Skeletal muscle tissue (tissue), 4 donors: ENCODE measurements around the gene AMN. TPM values are rescaled to one million over a fixed set of nuclear protein-coding genes. Genes with fewer than 3 reads are reported as not detected.
"Not testable (repeated sequence)": the region's sequence is repeated elsewhere in the genome, so short reads cannot be mapped to it uniquely, and the experiment has no call there.

Experiments used
- H3K27ac ChIP-seq: one replicate; pipeline ENCODE4 v1.7.0; 2013; ENCODE audit warnings: mild to moderate bottlenecking, low read depth, low read length, inconsistent platforms
- H3K27me3 ChIP-seq, 3 donors: one replicate each; pipeline ENCODE4 v1.7.0; 2013; ENCODE audit warnings: low read length in 3 of 3; ENCODE audit not compliant: control insufficient read depth in 3 of 3, insufficient read depth in 3 of 3
- H3K36me3 ChIP-seq, 3 donors: one replicate each; pipeline ENCODE4 v1.7.0; 2013; ENCODE audit warnings: low read length in 3 of 3; ENCODE audit not compliant: control insufficient read depth in 3 of 3, insufficient read depth in 3 of 3
- H3K4me1 ChIP-seq, 3 donors: one replicate each; pipeline ENCODE4 v1.7.0; 2013; ENCODE audit warnings: low read length in 3 of 3, mild to moderate bottlenecking in 3 of 3; ENCODE audit not compliant: control insufficient read depth in 3 of 3, insufficient read depth in 3 of 3
- H3K4me3 ChIP-seq, 3 donors: one replicate each; pipeline ENCODE4 v1.7.0; 2013; ENCODE audit warnings: low read length in 3 of 3
- H3K9ac ChIP-seq, 3 donors: one replicate each; pipeline ENCODE4 v1.7.0; 2013; ENCODE audit warnings: low read length in 3 of 3, mild to moderate bottlenecking in 3 of 3, moderate library complexity in 2 of 3, low read depth in 1 of 3
- H3K9me3 ChIP-seq, 3 donors: one replicate each; pipeline ENCODE4 v1.7.0; 2013; ENCODE audit warnings: low read length in 3 of 3; ENCODE audit not compliant: control insufficient read depth in 3 of 3
- total RNA-seq: library from RNA; depleted of rRNA; stranded (reverse); fragments of >200 nt; gene quantifications from one replicate; pipeline ENCODE4 v1.2.3, GENCODE V29; 2014
- donor health status: Osteomylitis.

The AMN gene
- total RNA-seq, 1 donor from 2014 or later: 1.0 TPM

DNA sequence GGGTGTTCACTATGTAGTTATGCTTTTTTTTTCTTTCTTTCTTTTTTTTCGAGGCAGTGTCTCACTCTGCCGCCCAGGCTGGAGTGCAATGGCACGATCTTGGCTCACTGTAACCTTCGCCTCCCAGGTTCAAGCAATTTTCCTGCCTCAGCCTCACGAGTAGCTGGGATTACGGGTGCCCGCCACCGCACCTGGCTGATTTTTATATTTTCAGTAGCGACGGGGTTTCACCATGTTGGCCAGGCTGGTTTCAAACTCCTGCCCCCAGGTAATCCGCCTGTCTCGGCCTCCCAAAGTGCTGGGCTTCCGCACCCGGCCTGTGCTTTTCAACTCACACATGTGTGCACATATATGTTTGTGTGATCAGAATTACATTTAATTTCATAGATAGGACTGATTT is 38.9 kb upstream of the AMN start:
- H3K27me3 ChIP-seq: no peaks in the 10 kb centered on the region
- H3K4me3 ChIP-seq: no peak overlapping the region
- H3K27ac ChIP-seq: no peak overlapping the region
- peaks cover 0 to 15% (median 11%) of the 10 kb centered on the region in 3 donors for H3K4me1 ChIP-seq
- no peak overlapping the region for H3K9ac ChIP-seq
- H3K9me3 ChIP-seq: no peaks in the 10 kb centered on the region
- peaks cover 2 to 4% (median 3%) of the 10 kb centered on the region in 3 donors for H3K36me3 ChIP-seq

GRCh38 chr14:102885737-102886447 is 36.6 kb upstream of the AMN start:
- Histone ChIP-seq H3K4me3 (no peak overlapping the region), H3K27ac (no peak overlapping the region), H3K27me3 (no peaks in the 10 kb centered on the region), H3K36me3 (peaks cover 4 to 5% (median 5%) of the 10 kb centered on the region in 3 donors), H3K9me3 (no peaks in the 10 kb centered on the region), H3K4me1 (peaks cover 0 to 15% (median 11%) of the 10 kb centered on the region in 3 donors), H3K9ac (no peak overlapping the region)

- peaks cover 4 to 7% (median 5%) of the 10 kb centered on the region in 3 donors for H3K36me3 ChIP-seq
These were observed 33.7 kb upstream of the AMN start for GRCh38 chr14:102888748-102889147.

DNA sequence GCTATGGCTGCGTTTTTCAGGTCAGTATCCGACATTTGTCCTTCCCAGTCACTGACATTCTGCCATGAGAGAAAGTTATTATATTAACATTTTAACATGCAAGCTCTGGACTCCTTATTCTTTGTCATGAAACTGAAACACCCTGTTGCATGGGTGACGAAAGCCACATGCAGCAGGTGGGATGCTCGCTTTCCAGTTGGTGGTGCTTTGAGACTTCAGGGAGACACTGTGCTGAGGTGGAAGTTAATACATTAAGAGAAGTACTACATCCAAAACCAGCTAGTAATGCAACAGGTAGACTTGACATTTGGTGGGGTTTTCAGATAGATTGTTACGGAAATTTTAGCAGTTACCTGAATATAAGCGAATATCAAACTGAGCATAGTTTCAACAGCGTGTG is 32.8 kb upstream of the AMN start:
- Histone ChIP-seq H3K4me1 (peaks cover 0 to 2% (median 0%) of the 10 kb centered on the region in 3 donors), H3K36me3 (peaks cover 4 to 7% (median 5%) of the 10 kb centered on the region in 3 donors), H3K27ac (no peak overlapping the region), H3K9me3 (no peaks in the 10 kb centered on the region), H3K4me3 (no peak overlapping the region), H3K27me3 (no peaks in the 10 kb centered on the region), H3K9ac (no peak overlapping the region)

More at GRCh38 chr14:102888748-102889147, 33.7 kb upstream of the AMN start:
- H3K4me1 ChIP-seq: peaks cover 0 to 2% (median 0%) of the 10 kb centered on the region in 3 donors
- no peak overlapping the region for H3K9ac ChIP-seq
- no peaks in the 10 kb centered on the region for H3K27me3 ChIP-seq
- no peak overlapping the region for H3K4me3 ChIP-seq
- H3K9me3 ChIP-seq: no peaks in the 10 kb centered on the region
- H3K27ac ChIP-seq: no peak overlapping the region

DNA sequence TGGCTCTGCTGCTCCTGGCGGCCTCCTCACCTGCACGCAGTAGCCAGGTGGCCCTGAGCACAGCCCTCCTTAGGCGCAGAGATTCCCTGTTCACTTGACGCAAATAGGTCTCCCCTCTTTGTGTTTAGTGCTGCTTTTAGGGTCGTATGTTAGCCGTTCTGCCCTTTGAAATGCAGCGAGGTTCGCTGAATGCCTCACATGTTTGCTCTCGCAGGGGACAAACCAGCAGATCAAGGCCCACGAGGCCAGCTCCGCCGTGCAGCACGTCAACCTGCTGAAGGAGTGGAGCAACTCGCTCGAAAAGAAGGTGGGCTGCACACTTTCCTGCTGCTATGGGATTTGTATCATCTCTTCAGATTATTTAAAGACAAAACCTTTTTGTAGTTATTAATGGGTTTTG is 31.4 kb upstream of the AMN start:
- no peak overlapping the region for H3K9ac ChIP-seq
- no peaks in the 10 kb centered on the region for H3K9me3 ChIP-seq
- no peak overlapping the region for H3K4me3 ChIP-seq
- H3K27ac ChIP-seq: no peak overlapping the region
- H3K27me3 ChIP-seq: no peaks in the 10 kb centered on the region
- peaks cover 4 to 7% (median 4%) of the 10 kb centered on the region in 3 donors for H3K36me3 ChIP-seq
- H3K4me1 ChIP-seq: peaks cover 0 to 2% (median 0%) of the 10 kb centered on the region in 3 donors

- Histone ChIP-seq H3K4me1 (peaks cover 0 to 2% (median 0%) of the 10 kb centered on the region in 3 donors), H3K27me3 (no peaks in the 10 kb centered on the region), H3K9ac (no peak overlapping the region), H3K27ac (no peak overlapping the region), H3K9me3 (no peaks in the 10 kb centered on the region), H3K36me3 (peaks cover 4 to 7% (median 4%) of the 10 kb centered on the region in 3 donors), H3K4me3 (no peak overlapping the region)
These were observed 30.9 kb upstream of the AMN start for GRCh38 chr14:102891556-102891955.

DNA sequence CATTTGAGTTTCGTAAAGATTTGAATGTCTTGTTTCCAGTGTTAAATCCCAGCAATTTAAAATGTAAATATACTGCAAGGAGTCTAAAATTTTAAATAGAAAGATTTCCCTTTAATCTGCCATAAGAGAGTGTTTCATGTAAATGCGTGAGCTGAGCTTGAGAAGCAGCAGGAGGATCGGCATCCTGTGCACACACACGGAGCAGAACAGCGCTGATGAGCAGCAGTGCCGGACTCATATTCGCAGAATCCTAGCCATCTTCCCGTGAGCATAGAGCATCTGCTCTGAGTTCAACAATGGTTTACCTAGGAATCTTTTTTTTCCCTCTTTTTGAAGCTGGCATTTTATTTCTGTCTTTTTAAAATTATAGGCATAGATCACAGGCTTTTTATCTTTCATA is 29.8 kb upstream of the AMN start:
- peaks cover 0 to 2% (median 0%) of the 10 kb centered on the region in 3 donors for H3K4me1 ChIP-seq
- H3K27ac ChIP-seq: no peak overlapping the region
- H3K36me3 ChIP-seq: peaks cover 4 to 7% (median 4%) of the 10 kb centered on the region in 3 donors
- H3K9me3 ChIP-seq: no peaks in the 10 kb centered on the region
- no peak overlapping the region for H3K4me3 ChIP-seq
- no peaks in the 10 kb centered on the region for H3K27me3 ChIP-seq
- H3K9ac ChIP-seq: no peak overlapping the region

GRCh38 chr14:102893452-102893851 is 29.0 kb upstream of the AMN start:
- peaks cover 0 to 2% (median 0%) of the 10 kb centered on the region in 3 donors for H3K4me1 ChIP-seq
- H3K36me3 ChIP-seq: peaks cover 0 to 10% (median 4%) of the 10 kb centered on the region in 3 donors
- no peaks in the 10 kb centered on the region for H3K9me3 ChIP-seq
- H3K27me3 ChIP-seq: no peaks in the 10 kb centered on the region
- no peak overlapping the region for H3K9ac ChIP-seq
- no peak overlapping the region for H3K4me3 ChIP-seq
- H3K27ac ChIP-seq: no peak overlapping the region

GRCh38 chr14:102896735-102897134 is 25.7 kb upstream of the AMN start:
- not testable (repeated sequence) for H3K27ac ChIP-seq, H3K4me1 ChIP-seq, H3K27me3 ChIP-seq, H3K36me3 ChIP-seq, H3K4me3 ChIP-seq, H3K9me3 ChIP-seq, H3K9ac ChIP-seq

DNA sequence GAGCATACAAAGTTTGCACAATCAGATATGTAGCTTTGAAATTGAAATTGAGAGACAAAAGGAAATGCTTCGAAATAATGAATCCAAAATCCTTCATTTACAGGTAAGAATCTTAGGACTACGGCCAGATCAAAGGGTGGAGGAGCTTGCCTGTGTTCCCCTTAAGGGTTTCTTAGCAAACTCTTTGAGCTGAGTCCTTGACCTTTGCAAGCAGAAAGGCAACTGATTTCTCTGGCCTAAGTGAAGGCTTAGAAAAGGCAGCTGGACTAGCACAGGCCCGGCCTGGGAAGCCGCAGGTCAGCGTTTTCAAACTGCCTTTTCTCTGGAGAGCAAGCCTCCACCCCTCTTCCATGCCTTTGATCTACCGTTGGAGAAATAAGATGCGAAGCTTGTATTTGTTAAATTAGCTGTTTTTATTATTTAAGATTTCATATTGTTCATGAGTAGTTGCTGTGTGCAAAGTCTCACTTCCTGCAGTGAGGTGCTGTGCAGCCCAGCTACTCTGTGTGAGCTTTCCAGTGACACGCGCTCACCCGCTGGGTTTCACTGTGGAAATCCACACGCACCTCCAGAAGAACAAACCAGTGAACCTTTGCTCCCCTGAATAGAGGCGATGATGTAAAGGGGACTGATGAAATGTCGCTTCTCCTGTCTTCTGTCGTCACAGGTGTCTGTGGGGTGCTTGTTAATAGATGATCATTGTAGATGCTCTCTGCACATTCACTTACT is 25.0 kb upstream of the AMN start:
- Histone ChIP-seq H3K9ac (no peak overlapping the region), H3K27me3 (no peaks in the 10 kb centered on the region), H3K27ac (no peak overlapping the region), H3K4me3 (no peak overlapping the region), H3K36me3 (peaks cover 0 to 9% (median 0%) of the 10 kb centered on the region in 3 donors), H3K4me1 (peaks cover 0 to 2% (median 0%) of the 10 kb centered on the region in 3 donors), H3K9me3 (no peaks in the 10 kb centered on the region)
